ENCODE results near the gene GABRG3. TPM values are rescaled to one million over a fixed set of nuclear protein-coding genes. Genes with fewer than 3 reads are reported as not detected.

Gene GABRG3
- total and polyA plus RNA-seq, 9 of the 15 experiments (the other 6 are each of a cell fraction or from before 2014, with no cell fraction given) = 4.0 to 15.1 (median 11.2) TPM

GRCh38 chr15:27330326-27330725 is 359.3 kb downstream of the GABRG3 start:
- ATAC-seq (no peak), FAIRE-seq (no peak), DNase-seq (ENCODE audit: extremely low read depth in 1 of 4, low spot score in 3 of 4) (no peak)
- H3K9me1 ChIP-seq (ENCODE audit: control insufficient read depth, insufficient read depth, low read length) = no peaks in the 10 kb centered on the region
- CTCF ChIA-PET (ENCODE audit: low intra/inter-chr PET ratio) = no interaction called here
- POLR2A ChIA-PET = no interaction called here
- 72% methylated on average over 5 of the region's 5 CpGs for WGBS (ENCODE audit: insufficient coverage, low coverage, missing lambda C conversion rate)
- H2AFZ ChIP-seq (ENCODE audit: low read depth, low read length) = no peak overlapping the region
- H3K36me3 ChIP-seq (ENCODE audit: control insufficient read depth, insufficient read depth, low read length) = peaks cover 14% of the 10 kb centered on the region; the same call in 2 of the 3 replicates
- H3K27me3 ChIP-seq (ENCODE audit: control insufficient read depth in 2 of 2, insufficient read depth in 2 of 2, low read length in 2 of 2) = no peaks in the 10 kb centered on the region
- H3K4me1 ChIP-seq (replicated peaks in 1 of 2; ENCODE audit: control insufficient read depth in 2 of 2, insufficient read depth in 2 of 2, low read length in 2 of 2) = no peaks in the 10 kb centered on the region
- in situ Hi-C loops (cut with MboI) = no loop called here
- H3K4me3 ChIP-seq = no peak overlapping the region
- TF ChIP-seq HDAC6 (IDR thresholded peaks at IDR 0.05; ENCODE audit: low read depth, low read length) (no peak), SNAPC5 (CRISPR knock-in tag; IDR thresholded peaks at IDR 0.05) (no peak), ZNF165 (CRISPR knock-in tag; IDR thresholded peaks at IDR 0.05; ENCODE audit: borderline replicate concordance) (no peak), ZNF121 (CRISPR knock-in tag; conservative IDR thresholded peaks at IDR 0.05) (no peak), C11orf30 (IDR thresholded peaks at IDR 0.05; ENCODE audit: low read depth) (no peak), ETV5 (CRISPR knock-in tag; IDR thresholded peaks at IDR 0.05; ENCODE audit: low read depth) (no peak), FOXP4 (CRISPR knock-in tag; IDR thresholded peaks at IDR 0.05; ENCODE audit: borderline replicate concordance) (no peak), CBFB (CRISPR knock-in tag; IDR thresholded peaks at IDR 0.05) (no peak), SMARCC2 (IDR thresholded peaks at IDR 0.05; ENCODE audit: low read depth) (no peak), ARID4B (CRISPR knock-in tag; IDR thresholded peaks at IDR 0.05) (no peak), FOXJ2 (tag; IDR thresholded peaks at IDR 0.05) (no peak), ZNF707 (CRISPR knock-in tag; conservative IDR thresholded peaks at IDR 0.05) (no peak), MXD1 (CRISPR knock-in tag; IDR thresholded peaks at IDR 0.05; ENCODE audit: borderline replicate concordance, poor library complexity, severe bottlenecking) (no peak), ZNF76 (CRISPR knock-in tag; IDR thresholded peaks at IDR 0.05; ENCODE audit: borderline replicate concordance) (no peak), MCM3 (IDR thresholded peaks at IDR 0.05) (no peak), ZNF174 (CRISPR knock-in tag; IDR thresholded peaks at IDR 0.05) (no peak), TARDBP (IDR thresholded peaks at IDR 0.05) (no peak)
- no peaks in the 10 kb centered on the region for H4K20me1 ChIP-seq (replicated peaks; ENCODE audit: control insufficient read depth, insufficient read depth, low read length)
- H3K4me2 ChIP-seq (ENCODE audit: insufficient read depth, low read length) = no peak overlapping the region
- no TSS peak for BruUV-seq (replicated peaks)
- no peaks in the 10 kb centered on the region for H3K79me2 ChIP-seq (ENCODE audit: control insufficient read depth, insufficient read depth, low read length)
- no peak overlapping the region for H3K9ac ChIP-seq (ENCODE audit: insufficient read depth in 1 of 2, low read depth in 2 of 2, low read length in 2 of 2)
- H3K9me3 ChIP-seq (replicated peaks; ENCODE audit: control insufficient read depth, insufficient read depth, low read depth, low read length) = no peaks in the 10 kb centered on the region
- intact Hi-C loops (cut with micrococcal nuclease) = no loop called here
- no peak overlapping the region for H3K27ac ChIP-seq (ENCODE audit: extremely low read depth, low read depth, low read length)

Measured in K562 (cell line).